ENCODE data around the gene SYT3.
A peak's percentile ranks its signal among the peaks of the same experiment; 100 is the strongest.

Gene SYT3

GRCh38 chr19:50667177-50667758, 27.6 kb upstream of the SYT3 start:
- no peak for DNase-seq (ENCODE audit: extremely low read depth, low read depth)
- TF ChIP-seq CTCF (IDR thresholded peaks at IDR 0.05; ENCODE audit: low read depth, low read length): no peak

- no peak for TF ChIP-seq CTCF (IDR thresholded peaks at IDR 0.05; ENCODE audit: low read depth, low read length)
Measured at GRCh38 chr19:50666346-50667176, 26.9 kb upstream of the SYT3 start.

GRCh38 chr19:50664204-50664603, 24.5 kb upstream of the SYT3 start:
- no peak for DNase-seq (ENCODE audit: extremely low read depth, low read depth)
- no peak for TF ChIP-seq CTCF (IDR thresholded peaks at IDR 0.05; ENCODE audit: low read depth, low read length)

More at GRCh38 chr19:50666346-50667176, 26.9 kb upstream of the SYT3 start:
- no peak for DNase-seq (ENCODE audit: extremely low read depth, low read depth)

- TF ChIP-seq CTCF (IDR thresholded peaks at IDR 0.05; ENCODE audit: low read depth, low read length): peak; percentile 15
- DNase-seq (ENCODE audit: extremely low read depth, low read depth): no peak
Measured at GRCh38 chr19:50663482-50663790, 23.8 kb upstream of the SYT3 start.

GRCh38 chr19:50662651-50663481, 23.2 kb upstream of the SYT3 start:
- no peak for DNase-seq (ENCODE audit: extremely low read depth, low read depth)
- TF ChIP-seq CTCF (IDR thresholded peaks at IDR 0.05; ENCODE audit: low read depth, low read length): no peak

- no peak for TF ChIP-seq CTCF (IDR thresholded peaks at IDR 0.05; ENCODE audit: low read depth, low read length)
Measured at GRCh38 chr19:50661766-50662650, 22.3 kb upstream of the SYT3 start.

More at GRCh38 chr19:50661766-50662650, 22.3 kb upstream of the SYT3 start:
- DNase-seq (ENCODE audit: extremely low read depth, low read depth): no peak

All from AG09319 (cell line).